K562 (cell line): ENCODE measurements around the gene NTNG1. TPM values are rescaled to one million over a fixed set of nuclear protein-coding genes. Genes with fewer than 3 reads are reported as not detected.

ENCODE experiments used
- BHLHE40 ChIP-seq: IDR thresholded peaks from 2 replicates; pipeline ENCODE4 v1.6.1; 2011; ENCODE audit warnings: low read length, improper control_type of control experiment
- GABPB1 ChIP-seq: sonication (generic); formaldehyde crosslinking; IDR thresholded peaks from 2 replicates; pipeline ENCODE4 v1.8.0; 2022; ENCODE audit warnings: mild to moderate bottlenecking, missing genetic modification reagents
- JUN ChIP-seq, 2 experiments: sonication (generic) in 1 of 2; formaldehyde crosslinking in 1 of 2; IDR thresholded peaks; 2 replicates each; pipeline versions ENCODE4 v1.6.1 to v1.8.0; 2012 to 2022; ENCODE audit warnings: borderline replicate concordance in 2 of 2, mild to moderate bottlenecking in 2 of 2, improper control_type of control experiment in 1 of 2, low read depth in 1 of 2, low read length in 1 of 2, missing genetic modification reagents in 1 of 2
- ZNF143 ChIP-seq: sonication (generic); formaldehyde crosslinking; IDR thresholded peaks from 2 replicates; pipeline ENCODE4 v1.9.0; 2022; ENCODE audit warnings: mild to moderate bottlenecking, missing genetic modification reagents
- ZNF561 ChIP-seq: fragments of 450-650 bp; formaldehyde crosslinking; conservative IDR thresholded peaks from 2 replicates; pipeline ENCODE4 v1.4.0; 2020; ENCODE audit warnings: mild to moderate bottlenecking, moderate library complexity
- polyA plus RNA-seq, 8 experiments: library from polyadenylated mRNA; depleted of rRNA in 4 of 8; stranded (reverse) in 5 of 8; unstranded in 3 of 8; fragments of >200 nt; fragmentation: Nextera tagmentation in 2 of 8; fragmentation: Illumina TruSeq in 1 of 8; extraction: Ambion mirVana in 2 of 8; extraction: Trizol in 1 of 8; gene quantifications; 2 replicates each; pipeline versions ENCODE4 v1.2.1 to v1.2.3, GENCODE V29; 2011 to 2014; ENCODE audit warnings: inconsistent platforms in 1 of 8, missing spikeins in 1 of 8
- total RNA-seq, 7 experiments: library from RNA; depleted of rRNA in 6 of 7; stranded (reverse); fragments of >200 nt in 6 of 7; fragmentation: Illumina TruSeq in 2 of 7; extraction: Trizol in 2 of 7; gene quantifications; 2 replicates each; pipeline versions ENCODE4 v1.2.1 to v1.2.3, GENCODE V29; 2011 to 2021; ENCODE audit warnings: low replicate concordance in 1 of 7
- TF ChIP-seq, protein P1 (sequence below): fragments of 450-650 bp; IDR thresholded peaks from 2 replicates; pipeline ENCODE4 v1.6.1; 2016; ENCODE audit warnings: mild to moderate bottlenecking, moderate library complexity
- TF ChIP-seq, protein P2 (sequence below): sonication (generic); formaldehyde crosslinking; IDR thresholded peaks from 2 replicates; pipeline ENCODE4 v1.8.0; 2022; ENCODE audit warnings: missing genetic modification reagents, mild to moderate bottlenecking, moderate library complexity, borderline replicate concordance
- TF ChIP-seq, protein P3 (sequence below), 2 experiments: fragments of 150-350 bp in 1 of 2; IDR thresholded peaks; 2 replicates each; pipeline ENCODE4 v1.6.1; 2012 to 2016; ENCODE audit warnings: low read depth in 2 of 2, low read length in 2 of 2, mild to moderate bottlenecking in 1 of 2, moderate library complexity in 1 of 2
- TF ChIP-seq, protein P4 (sequence below): fragments of 250-450 bp; sonication (Bioruptor Pico); IDR thresholded peaks from 2 replicates; pipeline ENCODE4 v1.8.0; 2022; ENCODE audit warnings: moderate library complexity, mild to moderate bottlenecking, inconsistent platforms

Gene NTNG1
- total and polyA plus RNA-seq, 9 of the 15 experiments (the other 6 are each of a cell fraction or from before 2014, with no cell fraction given): not detected

DNA sequence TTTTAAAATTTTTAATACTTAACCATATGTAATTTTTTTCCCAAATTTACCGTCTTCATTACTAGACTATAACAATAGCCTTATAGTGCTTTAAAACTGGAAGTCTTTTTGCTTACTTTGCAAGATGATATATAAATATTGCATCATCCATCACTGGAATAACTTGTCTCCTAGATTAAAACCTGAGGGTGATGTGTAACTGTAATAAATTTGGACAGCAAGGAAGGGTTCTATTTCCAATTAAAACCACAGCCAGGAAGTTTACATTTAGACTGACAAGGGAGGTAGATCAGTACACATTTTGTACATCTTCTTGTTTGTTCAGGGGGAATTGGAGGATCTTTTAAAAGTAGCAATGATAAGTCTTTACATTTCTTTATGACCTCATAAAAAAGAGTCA, 21.9 kb downstream of the NTNG1 start (continued):
- TF ChIP-seq, protein P1, sequence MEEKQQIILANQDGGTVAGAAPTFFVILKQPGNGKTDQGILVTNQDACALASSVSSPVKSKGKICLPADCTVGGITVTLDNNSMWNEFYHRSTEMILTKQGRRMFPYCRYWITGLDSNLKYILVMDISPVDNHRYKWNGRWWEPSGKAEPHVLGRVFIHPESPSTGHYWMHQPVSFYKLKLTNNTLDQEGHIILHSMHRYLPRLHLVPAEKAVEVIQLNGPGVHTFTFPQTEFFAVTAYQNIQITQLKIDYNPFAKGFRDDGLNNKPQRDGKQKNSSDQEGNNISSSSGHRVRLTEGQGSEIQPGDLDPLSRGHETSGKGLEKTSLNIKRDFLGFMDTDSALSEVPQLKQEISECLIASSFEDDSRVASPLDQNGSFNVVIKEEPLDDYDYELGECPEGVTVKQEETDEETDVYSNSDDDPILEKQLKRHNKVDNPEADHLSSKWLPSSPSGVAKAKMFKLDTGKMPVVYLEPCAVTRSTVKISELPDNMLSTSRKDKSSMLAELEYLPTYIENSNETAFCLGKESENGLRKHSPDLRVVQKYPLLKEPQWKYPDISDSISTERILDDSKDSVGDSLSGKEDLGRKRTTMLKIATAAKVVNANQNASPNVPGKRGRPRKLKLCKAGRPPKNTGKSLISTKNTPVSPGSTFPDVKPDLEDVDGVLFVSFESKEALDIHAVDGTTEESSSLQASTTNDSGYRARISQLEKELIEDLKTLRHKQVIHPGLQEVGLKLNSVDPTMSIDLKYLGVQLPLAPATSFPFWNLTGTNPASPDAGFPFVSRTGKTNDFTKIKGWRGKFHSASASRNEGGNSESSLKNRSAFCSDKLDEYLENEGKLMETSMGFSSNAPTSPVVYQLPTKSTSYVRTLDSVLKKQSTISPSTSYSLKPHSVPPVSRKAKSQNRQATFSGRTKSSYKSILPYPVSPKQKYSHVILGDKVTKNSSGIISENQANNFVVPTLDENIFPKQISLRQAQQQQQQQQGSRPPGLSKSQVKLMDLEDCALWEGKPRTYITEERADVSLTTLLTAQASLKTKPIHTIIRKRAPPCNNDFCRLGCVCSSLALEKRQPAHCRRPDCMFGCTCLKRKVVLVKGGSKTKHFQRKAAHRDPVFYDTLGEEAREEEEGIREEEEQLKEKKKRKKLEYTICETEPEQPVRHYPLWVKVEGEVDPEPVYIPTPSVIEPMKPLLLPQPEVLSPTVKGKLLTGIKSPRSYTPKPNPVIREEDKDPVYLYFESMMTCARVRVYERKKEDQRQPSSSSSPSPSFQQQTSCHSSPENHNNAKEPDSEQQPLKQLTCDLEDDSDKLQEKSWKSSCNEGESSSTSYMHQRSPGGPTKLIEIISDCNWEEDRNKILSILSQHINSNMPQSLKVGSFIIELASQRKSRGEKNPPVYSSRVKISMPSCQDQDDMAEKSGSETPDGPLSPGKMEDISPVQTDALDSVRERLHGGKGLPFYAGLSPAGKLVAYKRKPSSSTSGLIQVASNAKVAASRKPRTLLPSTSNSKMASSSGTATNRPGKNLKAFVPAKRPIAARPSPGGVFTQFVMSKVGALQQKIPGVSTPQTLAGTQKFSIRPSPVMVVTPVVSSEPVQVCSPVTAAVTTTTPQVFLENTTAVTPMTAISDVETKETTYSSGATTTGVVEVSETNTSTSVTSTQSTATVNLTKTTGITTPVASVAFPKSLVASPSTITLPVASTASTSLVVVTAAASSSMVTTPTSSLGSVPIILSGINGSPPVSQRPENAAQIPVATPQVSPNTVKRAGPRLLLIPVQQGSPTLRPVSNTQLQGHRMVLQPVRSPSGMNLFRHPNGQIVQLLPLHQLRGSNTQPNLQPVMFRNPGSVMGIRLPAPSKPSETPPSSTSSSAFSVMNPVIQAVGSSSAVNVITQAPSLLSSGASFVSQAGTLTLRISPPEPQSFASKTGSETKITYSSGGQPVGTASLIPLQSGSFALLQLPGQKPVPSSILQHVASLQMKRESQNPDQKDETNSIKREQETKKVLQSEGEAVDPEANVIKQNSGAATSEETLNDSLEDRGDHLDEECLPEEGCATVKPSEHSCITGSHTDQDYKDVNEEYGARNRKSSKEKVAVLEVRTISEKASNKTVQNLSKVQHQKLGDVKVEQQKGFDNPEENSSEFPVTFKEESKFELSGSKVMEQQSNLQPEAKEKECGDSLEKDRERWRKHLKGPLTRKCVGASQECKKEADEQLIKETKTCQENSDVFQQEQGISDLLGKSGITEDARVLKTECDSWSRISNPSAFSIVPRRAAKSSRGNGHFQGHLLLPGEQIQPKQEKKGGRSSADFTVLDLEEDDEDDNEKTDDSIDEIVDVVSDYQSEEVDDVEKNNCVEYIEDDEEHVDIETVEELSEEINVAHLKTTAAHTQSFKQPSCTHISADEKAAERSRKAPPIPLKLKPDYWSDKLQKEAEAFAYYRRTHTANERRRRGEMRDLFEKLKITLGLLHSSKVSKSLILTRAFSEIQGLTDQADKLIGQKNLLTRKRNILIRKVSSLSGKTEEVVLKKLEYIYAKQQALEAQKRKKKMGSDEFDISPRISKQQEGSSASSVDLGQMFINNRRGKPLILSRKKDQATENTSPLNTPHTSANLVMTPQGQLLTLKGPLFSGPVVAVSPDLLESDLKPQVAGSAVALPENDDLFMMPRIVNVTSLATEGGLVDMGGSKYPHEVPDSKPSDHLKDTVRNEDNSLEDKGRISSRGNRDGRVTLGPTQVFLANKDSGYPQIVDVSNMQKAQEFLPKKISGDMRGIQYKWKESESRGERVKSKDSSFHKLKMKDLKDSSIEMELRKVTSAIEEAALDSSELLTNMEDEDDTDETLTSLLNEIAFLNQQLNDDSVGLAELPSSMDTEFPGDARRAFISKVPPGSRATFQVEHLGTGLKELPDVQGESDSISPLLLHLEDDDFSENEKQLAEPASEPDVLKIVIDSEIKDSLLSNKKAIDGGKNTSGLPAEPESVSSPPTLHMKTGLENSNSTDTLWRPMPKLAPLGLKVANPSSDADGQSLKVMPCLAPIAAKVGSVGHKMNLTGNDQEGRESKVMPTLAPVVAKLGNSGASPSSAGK: no peak
- TF ChIP-seq BHLHE40 (no peak), GABPB1 (CRISPR knock-in tag) (no peak), ZNF143 (CRISPR knock-in tag) (no peak), JUN (IDR thresholded peaks at IDR 0.05; ENCODE audit: borderline replicate concordance, low read depth, low read length) (no peak), JUN (CRISPR knock-in tag; IDR thresholded peaks at IDR 0.05; ENCODE audit: borderline replicate concordance) (no peak), ZNF561 (CRISPR knock-in tag) (no peak)
- TF ChIP-seq, protein P2, sequence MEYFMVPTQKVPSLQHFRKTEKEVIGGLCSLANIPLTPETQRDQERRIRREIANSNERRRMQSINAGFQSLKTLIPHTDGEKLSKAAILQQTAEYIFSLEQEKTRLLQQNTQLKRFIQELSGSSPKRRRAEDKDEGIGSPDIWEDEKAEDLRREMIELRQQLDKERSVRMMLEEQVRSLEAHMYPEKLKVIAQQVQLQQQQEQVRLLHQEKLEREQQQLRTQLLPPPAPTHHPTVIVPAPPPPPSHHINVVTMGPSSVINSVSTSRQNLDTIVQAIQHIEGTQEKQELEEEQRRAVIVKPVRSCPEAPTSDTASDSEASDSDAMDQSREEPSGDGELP (CRISPR knock-in tag): no peak
- TF ChIP-seq, protein P3, sequence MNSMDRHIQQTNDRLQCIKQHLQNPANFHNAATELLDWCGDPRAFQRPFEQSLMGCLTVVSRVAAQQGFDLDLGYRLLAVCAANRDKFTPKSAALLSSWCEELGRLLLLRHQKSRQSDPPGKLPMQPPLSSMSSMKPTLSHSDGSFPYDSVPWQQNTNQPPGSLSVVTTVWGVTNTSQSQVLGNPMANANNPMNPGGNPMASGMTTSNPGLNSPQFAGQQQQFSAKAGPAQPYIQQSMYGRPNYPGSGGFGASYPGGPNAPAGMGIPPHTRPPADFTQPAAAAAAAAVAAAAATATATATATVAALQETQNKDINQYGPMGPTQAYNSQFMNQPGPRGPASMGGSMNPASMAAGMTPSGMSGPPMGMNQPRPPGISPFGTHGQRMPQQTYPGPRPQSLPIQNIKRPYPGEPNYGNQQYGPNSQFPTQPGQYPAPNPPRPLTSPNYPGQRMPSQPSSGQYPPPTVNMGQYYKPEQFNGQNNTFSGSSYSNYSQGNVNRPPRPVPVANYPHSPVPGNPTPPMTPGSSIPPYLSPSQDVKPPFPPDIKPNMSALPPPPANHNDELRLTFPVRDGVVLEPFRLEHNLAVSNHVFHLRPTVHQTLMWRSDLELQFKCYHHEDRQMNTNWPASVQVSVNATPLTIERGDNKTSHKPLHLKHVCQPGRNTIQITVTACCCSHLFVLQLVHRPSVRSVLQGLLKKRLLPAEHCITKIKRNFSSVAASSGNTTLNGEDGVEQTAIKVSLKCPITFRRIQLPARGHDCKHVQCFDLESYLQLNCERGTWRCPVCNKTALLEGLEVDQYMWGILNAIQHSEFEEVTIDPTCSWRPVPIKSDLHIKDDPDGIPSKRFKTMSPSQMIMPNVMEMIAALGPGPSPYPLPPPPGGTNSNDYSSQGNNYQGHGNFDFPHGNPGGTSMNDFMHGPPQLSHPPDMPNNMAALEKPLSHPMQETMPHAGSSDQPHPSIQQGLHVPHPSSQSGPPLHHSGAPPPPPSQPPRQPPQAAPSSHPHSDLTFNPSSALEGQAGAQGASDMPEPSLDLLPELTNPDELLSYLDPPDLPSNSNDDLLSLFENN (IDR thresholded peaks at IDR 0.05; ENCODE audit: low read depth in 2 of 2, low read length in 2 of 2): no peak
- TF ChIP-seq, protein P4, sequence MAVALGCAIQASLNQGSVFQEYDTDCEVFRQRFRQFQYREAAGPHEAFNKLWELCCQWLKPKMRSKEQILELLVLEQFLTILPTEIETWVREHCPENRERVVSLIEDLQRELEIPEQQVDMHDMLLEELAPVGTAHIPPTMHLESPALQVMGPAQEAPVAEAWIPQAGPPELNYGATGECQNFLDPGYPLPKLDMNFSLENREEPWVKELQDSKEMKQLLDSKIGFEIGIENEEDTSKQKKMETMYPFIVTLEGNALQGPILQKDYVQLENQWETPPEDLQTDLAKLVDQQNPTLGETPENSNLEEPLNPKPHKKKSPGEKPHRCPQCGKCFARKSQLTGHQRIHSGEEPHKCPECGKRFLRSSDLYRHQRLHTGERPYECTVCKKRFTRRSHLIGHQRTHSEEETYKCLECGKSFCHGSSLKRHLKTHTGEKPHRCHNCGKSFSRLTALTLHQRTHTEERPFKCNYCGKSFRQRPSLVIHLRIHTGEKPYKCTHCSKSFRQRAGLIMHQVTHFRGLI (CRISPR knock-in tag): no peak
